K562 (cell line): ENCODE data around the gene NDOR1. TPM values are rescaled to one million over a fixed set of nuclear protein-coding genes. Genes with fewer than 3 reads are reported as not detected.

Experiments used
- CLOCK ChIP-seq: fragments of 250-450 bp; sonication (Bioruptor Pico); IDR thresholded peaks from 2 replicates; pipeline ENCODE4 v1.4.0; 2020; ENCODE audit warnings: mild to moderate bottlenecking, moderate library complexity, borderline replicate concordance
- DACH1 ChIP-seq: fragments of 450-650 bp; IDR thresholded peaks from 2 replicates; pipeline ENCODE4 v1.6.1; 2018; ENCODE audit not compliant: partially characterized antibody
- ELF1 ChIP-seq: fragments of 200-800 bp; sonication (Bioruptor generic); IDR thresholded peaks from 2 replicates; pipeline ENCODE4 v1.6.1; 2016; ENCODE audit warnings: missing genetic modification characterization, missing compliant biosample characterization
- EWSR1 ChIP-seq: fragments of 450-650 bp; IDR thresholded peaks from 2 replicates; pipeline ENCODE4 v1.6.1; 2018; ENCODE audit warnings: borderline replicate concordance, mild to moderate bottlenecking, low read depth, moderate library complexity; ENCODE audit not compliant: partially characterized antibody
- FOXA3 ChIP-seq, 2 experiments: fragments of 450-650 bp in 1 of 2; sonication (generic) in 1 of 2; formaldehyde crosslinking; IDR thresholded peaks in 1 of 2; conservative IDR thresholded peaks in 1 of 2; 2 replicates each; pipeline versions ENCODE4 v1.4.0 to v1.8.0; 2020 to 2022; ENCODE audit warnings: mild to moderate bottlenecking in 2 of 2, missing genetic modification reagents in 1 of 2
- HDAC3 ChIP-seq: fragments of 450-650 bp; IDR thresholded peaks from 2 replicates; pipeline ENCODE4 v1.6.1; 2018; ENCODE audit warnings: borderline replicate concordance, mild to moderate bottlenecking, moderate library complexity; ENCODE audit not compliant: partially characterized antibody
- MAFK ChIP-seq: IDR thresholded peaks from 2 replicates; pipeline ENCODE4 v1.6.1; 2011; ENCODE audit warnings: low read length, improper control_type of control experiment
- PHTF2 ChIP-seq: fragments of 250-450 bp; sonication (Bioruptor Pico); IDR thresholded peaks from 2 replicates; pipeline ENCODE4 v1.5.0; 2021; ENCODE audit warnings: mild to moderate bottlenecking
- PTBP1 ChIP-seq: fragments of 200-400 bp; formaldehyde crosslinking; IDR thresholded peaks from 2 replicates; pipeline ENCODE4 v1.6.1; 2017; ENCODE audit warnings: low read depth, low read length
- ZKSCAN3 ChIP-seq: fragments of 250-450 bp; sonication (Bioruptor Pico); IDR thresholded peaks from 2 replicates; pipeline ENCODE4 v1.4.0; 2020
- ZNF551 ChIP-seq: fragments of 250-450 bp; sonication (Bioruptor Pico); IDR thresholded peaks from 2 replicates; pipeline ENCODE4 v1.5.0; 2021; ENCODE audit warnings: mild to moderate bottlenecking, moderate library complexity
- ZNF717 ChIP-seq: fragments of 250-450 bp; sonication (Bioruptor Pico); IDR thresholded peaks from 2 replicates; pipeline ENCODE4 v1.5.0; 2021
- ZNF778 ChIP-seq: fragments of 450-650 bp; formaldehyde crosslinking; IDR thresholded peaks from 2 replicates; pipeline ENCODE4 v1.4.0; 2020; ENCODE audit warnings: mild to moderate bottlenecking, moderate library complexity
- polyA plus RNA-seq, 8 experiments: library from polyadenylated mRNA; depleted of rRNA in 4 of 8; stranded (reverse) in 5 of 8; unstranded in 3 of 8; fragments of >200 nt; fragmentation: Nextera tagmentation in 2 of 8; fragmentation: Illumina TruSeq in 1 of 8; extraction: Ambion mirVana in 2 of 8; extraction: Trizol in 1 of 8; gene quantifications; 2 replicates each; pipeline versions ENCODE4 v1.2.1 to v1.2.3, GENCODE V29; 2011 to 2014; ENCODE audit warnings: inconsistent platforms in 1 of 8, missing spikeins in 1 of 8
- total RNA-seq, 7 experiments: library from RNA; depleted of rRNA in 6 of 7; stranded (reverse); fragments of >200 nt in 6 of 7; fragmentation: Illumina TruSeq in 2 of 7; extraction: Trizol in 2 of 7; gene quantifications; 2 replicates each; pipeline versions ENCODE4 v1.2.1 to v1.2.3, GENCODE V29; 2011 to 2021; ENCODE audit warnings: low replicate concordance in 1 of 7
- TF ChIP-seq, protein P1 (sequence below): fragments of 450-650 bp; formaldehyde crosslinking; IDR thresholded peaks from 2 replicates; pipeline ENCODE4 v1.4.0; 2020; ENCODE audit warnings: mild to moderate bottlenecking, moderate library complexity
- TF ChIP-seq, protein P2 (sequence below): fragments of 450-650 bp; IDR thresholded peaks from 2 replicates; pipeline ENCODE4 v1.6.1; 2016
- TF ChIP-seq, protein P3 (sequence below): fragments of 200-800 bp; sonication (Bioruptor generic); IDR thresholded peaks from 2 replicates; pipeline ENCODE4 v1.6.1; 2016; ENCODE audit warnings: missing genetic modification characterization, missing compliant biosample characterization
- TF ChIP-seq, protein P4 (sequence below): fragments of 250-450 bp; sonication (Bioruptor Pico); IDR thresholded peaks from 2 replicates; pipeline ENCODE4 v1.5.0; 2021

Gene NDOR1
- total and polyA plus RNA-seq, 9 of the 15 experiments (the other 6 are each of a cell fraction or from before 2014, with no cell fraction given) = 0.06 to 36.9 (median 6.9) TPM

- TF ChIP-seq PHTF2 (CRISPR knock-in tag) (no peak), FOXA3 (CRISPR knock-in tag; conservative IDR thresholded peaks at IDR 0.05 in 1 of 2, IDR thresholded peaks at IDR 0.05 in 1 of 2) (no peak), EWSR1 (no peak), ZNF717 (CRISPR knock-in tag) (no peak), MAFK (no peak), HDAC3 (no peak), CLOCK (CRISPR knock-in tag) (peak; percentile 75; the same call in 1 of the 2 replicates), ELF1 (tag) (no peak), ZNF778 (CRISPR knock-in tag) (no peak), PTBP1 (no peak), ZNF551 (CRISPR knock-in tag) (no peak), DACH1 (no peak), ZKSCAN3 (CRISPR knock-in tag) (no peak)
- TF ChIP-seq, protein P1, sequence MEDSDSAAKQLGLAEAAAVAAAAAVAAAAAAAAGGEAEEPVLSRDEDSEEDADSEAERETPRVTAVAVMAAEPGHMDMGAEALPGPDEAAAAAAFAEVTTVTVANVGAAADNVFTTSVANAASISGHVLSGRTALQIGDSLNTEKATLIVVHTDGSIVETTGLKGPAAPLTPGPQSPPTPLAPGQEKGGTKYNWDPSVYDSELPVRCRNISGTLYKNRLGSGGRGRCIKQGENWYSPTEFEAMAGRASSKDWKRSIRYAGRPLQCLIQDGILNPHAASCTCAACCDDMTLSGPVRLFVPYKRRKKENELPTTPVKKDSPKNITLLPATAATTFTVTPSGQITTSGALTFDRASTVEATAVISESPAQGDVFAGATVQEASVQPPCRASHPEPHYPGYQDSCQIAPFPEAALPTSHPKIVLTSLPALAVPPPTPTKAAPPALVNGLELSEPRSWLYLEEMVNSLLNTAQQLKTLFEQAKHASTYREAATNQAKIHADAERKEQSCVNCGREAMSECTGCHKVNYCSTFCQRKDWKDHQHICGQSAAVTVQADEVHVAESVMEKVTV = no peak
- TF ChIP-seq, protein P2, sequence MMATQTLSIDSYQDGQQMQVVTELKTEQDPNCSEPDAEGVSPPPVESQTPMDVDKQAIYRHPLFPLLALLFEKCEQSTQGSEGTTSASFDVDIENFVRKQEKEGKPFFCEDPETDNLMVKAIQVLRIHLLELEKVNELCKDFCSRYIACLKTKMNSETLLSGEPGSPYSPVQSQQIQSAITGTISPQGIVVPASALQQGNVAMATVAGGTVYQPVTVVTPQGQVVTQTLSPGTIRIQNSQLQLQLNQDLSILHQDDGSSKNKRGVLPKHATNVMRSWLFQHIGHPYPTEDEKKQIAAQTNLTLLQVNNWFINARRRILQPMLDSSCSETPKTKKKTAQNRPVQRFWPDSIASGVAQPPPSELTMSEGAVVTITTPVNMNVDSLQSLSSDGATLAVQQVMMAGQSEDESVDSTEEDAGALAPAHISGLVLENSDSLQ = no peak
- TF ChIP-seq, protein P3, sequence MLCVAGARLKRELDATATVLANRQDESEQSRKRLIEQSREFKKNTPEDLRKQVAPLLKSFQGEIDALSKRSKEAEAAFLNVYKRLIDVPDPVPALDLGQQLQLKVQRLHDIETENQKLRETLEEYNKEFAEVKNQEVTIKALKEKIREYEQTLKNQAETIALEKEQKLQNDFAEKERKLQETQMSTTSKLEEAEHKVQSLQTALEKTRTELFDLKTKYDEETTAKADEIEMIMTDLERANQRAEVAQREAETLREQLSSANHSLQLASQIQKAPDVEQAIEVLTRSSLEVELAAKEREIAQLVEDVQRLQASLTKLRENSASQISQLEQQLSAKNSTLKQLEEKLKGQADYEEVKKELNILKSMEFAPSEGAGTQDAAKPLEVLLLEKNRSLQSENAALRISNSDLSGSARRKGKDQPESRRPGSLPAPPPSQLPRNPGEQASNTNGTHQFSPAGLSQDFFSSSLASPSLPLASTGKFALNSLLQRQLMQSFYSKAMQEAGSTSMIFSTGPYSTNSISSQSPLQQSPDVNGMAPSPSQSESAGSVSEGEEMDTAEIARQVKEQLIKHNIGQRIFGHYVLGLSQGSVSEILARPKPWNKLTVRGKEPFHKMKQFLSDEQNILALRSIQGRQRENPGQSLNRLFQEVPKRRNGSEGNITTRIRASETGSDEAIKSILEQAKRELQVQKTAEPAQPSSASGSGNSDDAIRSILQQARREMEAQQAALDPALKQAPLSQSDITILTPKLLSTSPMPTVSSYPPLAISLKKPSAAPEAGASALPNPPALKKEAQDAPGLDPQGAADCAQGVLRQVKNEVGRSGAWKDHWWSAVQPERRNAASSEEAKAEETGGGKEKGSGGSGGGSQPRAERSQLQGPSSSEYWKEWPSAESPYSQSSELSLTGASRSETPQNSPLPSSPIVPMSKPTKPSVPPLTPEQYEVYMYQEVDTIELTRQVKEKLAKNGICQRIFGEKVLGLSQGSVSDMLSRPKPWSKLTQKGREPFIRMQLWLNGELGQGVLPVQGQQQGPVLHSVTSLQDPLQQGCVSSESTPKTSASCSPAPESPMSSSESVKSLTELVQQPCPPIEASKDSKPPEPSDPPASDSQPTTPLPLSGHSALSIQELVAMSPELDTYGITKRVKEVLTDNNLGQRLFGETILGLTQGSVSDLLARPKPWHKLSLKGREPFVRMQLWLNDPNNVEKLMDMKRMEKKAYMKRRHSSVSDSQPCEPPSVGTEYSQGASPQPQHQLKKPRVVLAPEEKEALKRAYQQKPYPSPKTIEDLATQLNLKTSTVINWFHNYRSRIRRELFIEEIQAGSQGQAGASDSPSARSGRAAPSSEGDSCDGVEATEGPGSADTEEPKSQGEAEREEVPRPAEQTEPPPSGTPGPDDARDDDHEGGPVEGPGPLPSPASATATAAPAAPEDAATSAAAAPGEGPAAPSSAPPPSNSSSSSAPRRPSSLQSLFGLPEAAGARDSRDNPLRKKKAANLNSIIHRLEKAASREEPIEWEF (CRISPR knock-in tag) = no peak
- TF ChIP-seq, protein P4, sequence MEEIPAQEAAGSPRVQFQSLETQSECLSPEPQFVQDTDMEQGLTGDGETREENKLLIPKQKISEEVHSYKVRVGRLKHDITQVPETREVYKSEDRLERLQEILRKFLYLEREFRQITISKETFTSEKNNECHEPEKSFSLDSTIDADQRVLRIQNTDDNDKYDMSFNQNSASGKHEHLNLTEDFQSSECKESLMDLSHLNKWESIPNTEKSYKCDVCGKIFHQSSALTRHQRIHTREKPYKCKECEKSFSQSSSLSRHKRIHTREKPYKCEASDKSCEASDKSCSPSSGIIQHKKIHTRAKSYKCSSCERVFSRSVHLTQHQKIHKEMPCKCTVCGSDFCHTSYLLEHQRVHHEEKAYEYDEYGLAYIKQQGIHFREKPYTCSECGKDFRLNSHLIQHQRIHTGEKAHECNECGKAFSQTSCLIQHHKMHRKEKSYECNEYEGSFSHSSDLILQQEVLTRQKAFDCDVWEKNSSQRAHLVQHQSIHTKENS (CRISPR knock-in tag) = no peak
Measured at GRCh38 chr9:137240318-137240840, 34.9 kb downstream of the NDOR1 start (continued).
